WTC11 (cell line): Measurements from ENCODE around the gene ATAD2B.

Experiments used
- CTCF ChIP-seq: fragments of 200-600 bp; IDR thresholded peaks from 2 replicates; pipeline ENCODE4 v1.8.0; 2022; ENCODE audit warnings: antibody characterized with exemption
- ELF4 ChIP-seq: sonication (generic); formaldehyde crosslinking; IDR thresholded peaks from 2 replicates; pipeline ENCODE4 v1.8.1; 2022; ENCODE audit warnings: low read depth, mild to moderate bottlenecking, moderate library complexity, missing genetic modification reagents
- ETV6 ChIP-seq: sonication (generic); formaldehyde crosslinking; IDR thresholded peaks from 2 replicates; pipeline ENCODE4 v1.8.1; 2022; ENCODE audit warnings: mild to moderate bottlenecking, missing genetic modification reagents
- FOXK1 ChIP-seq: sonication (generic); formaldehyde crosslinking; IDR thresholded peaks from 2 replicates; pipeline ENCODE4 v1.8.0; 2022; ENCODE audit warnings: mild to moderate bottlenecking, moderate library complexity, missing genetic modification reagents
- NFYB ChIP-seq: sonication (generic); formaldehyde crosslinking; conservative IDR thresholded peaks from 2 replicates; pipeline ENCODE4 v1.8.0; 2022; ENCODE audit warnings: low read depth, missing genetic modification reagents
- NR3C1 ChIP-seq: sonication (generic); formaldehyde crosslinking; conservative IDR thresholded peaks from 2 replicates; pipeline ENCODE4 v1.8.1; 2023; ENCODE audit warnings: low read depth, mild to moderate bottlenecking, missing genetic modification reagents
- SP1 ChIP-seq: sonication (generic); formaldehyde crosslinking; conservative IDR thresholded peaks from 2 replicates; pipeline ENCODE4 v1.8.1; 2022; ENCODE audit warnings: missing genetic modification reagents
- TCF7 ChIP-seq: sonication (generic); formaldehyde crosslinking; IDR thresholded peaks from 2 replicates; pipeline ENCODE4 v1.8.0; 2022; ENCODE audit warnings: mild to moderate bottlenecking, low read depth, missing genetic modification reagents, moderate library complexity
- USF2 ChIP-seq: sonication (generic); formaldehyde crosslinking; IDR thresholded peaks from 2 replicates; pipeline ENCODE4 v1.8.1; 2023; ENCODE audit warnings: mild to moderate bottlenecking, missing genetic modification reagents, moderate library complexity
- TF ChIP-seq, protein P1 (sequence below): sonication (generic); formaldehyde crosslinking; IDR thresholded peaks from 2 replicates; pipeline ENCODE4 v1.8.0; 2022; ENCODE audit warnings: mild to moderate bottlenecking, missing genetic modification reagents
- TF ChIP-seq, protein P2 (sequence below): sonication (generic); formaldehyde crosslinking; IDR thresholded peaks from 2 replicates; pipeline ENCODE4 v1.8.1; 2022; ENCODE audit warnings: mild to moderate bottlenecking, moderate library complexity, missing genetic modification reagents

GRCh38 chr2:23782126-23782525 lies 144.8 kb downstream of the ATAD2B start:
- TF ChIP-seq CTCF (no peak), NFYB (no peak), USF2 (CRISPR knock-in tag) (no peak), NR3C1 (no peak), TCF7 (CRISPR knock-in tag) (no peak), ELF4 (CRISPR knock-in tag) (no peak), ETV6 (CRISPR knock-in tag) (no peak), FOXK1 (CRISPR knock-in tag) (no peak), SP1 (CRISPR knock-in tag) (no peak)
- TF ChIP-seq, protein P1, sequence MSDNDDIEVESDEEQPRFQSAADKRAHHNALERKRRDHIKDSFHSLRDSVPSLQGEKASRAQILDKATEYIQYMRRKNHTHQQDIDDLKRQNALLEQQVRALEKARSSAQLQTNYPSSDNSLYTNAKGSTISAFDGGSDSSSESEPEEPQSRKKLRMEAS: no peak
- TF ChIP-seq, protein P2, sequence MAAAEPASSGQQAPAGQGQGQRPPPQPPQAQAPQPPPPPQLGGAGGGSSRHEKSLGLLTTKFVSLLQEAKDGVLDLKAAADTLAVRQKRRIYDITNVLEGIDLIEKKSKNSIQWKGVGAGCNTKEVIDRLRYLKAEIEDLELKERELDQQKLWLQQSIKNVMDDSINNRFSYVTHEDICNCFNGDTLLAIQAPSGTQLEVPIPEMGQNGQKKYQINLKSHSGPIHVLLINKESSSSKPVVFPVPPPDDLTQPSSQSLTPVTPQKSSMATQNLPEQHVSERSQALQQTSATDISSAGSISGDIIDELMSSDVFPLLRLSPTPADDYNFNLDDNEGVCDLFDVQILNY: no peak
